Midbrain (tissue), 1 donor: ENCODE results near the gene SAMSN1.
"Not testable (repeated sequence)": the region's sequence is repeated elsewhere in the genome, so short reads cannot be mapped to it uniquely, and the experiment has no call there.

ENCODE experiments used
- DNase-seq: peaks from one replicate; lab custom pipeline; 2025; lab: John Stamatoyannopoulos, UW

Gene SAMSN1

DNA sequence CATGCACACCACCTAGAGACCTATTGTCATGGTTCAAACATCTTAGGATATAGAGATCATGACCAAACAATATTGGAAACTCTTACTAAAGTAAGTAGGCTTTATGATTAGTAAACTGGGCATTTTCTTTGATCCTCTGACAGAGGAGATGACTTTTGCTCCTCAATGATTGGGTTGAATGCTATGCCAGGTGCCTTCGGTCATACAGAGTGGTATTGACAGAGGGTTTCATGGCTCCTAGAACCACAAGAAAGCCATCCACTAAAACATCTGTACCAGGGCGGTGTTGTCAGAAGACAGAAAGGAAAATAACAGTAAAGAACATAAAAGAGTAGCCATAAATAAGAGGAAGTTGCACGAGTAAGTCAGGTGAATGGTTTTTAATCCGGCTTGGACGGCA, 20.8 kb upstream of the SAMSN1 start:
- DNase-seq: no peak

- DNase-seq: no peak
These were observed 16.8 kb upstream of the SAMSN1 start for GRCh38 chr21:14562959-14563358.

DNA sequence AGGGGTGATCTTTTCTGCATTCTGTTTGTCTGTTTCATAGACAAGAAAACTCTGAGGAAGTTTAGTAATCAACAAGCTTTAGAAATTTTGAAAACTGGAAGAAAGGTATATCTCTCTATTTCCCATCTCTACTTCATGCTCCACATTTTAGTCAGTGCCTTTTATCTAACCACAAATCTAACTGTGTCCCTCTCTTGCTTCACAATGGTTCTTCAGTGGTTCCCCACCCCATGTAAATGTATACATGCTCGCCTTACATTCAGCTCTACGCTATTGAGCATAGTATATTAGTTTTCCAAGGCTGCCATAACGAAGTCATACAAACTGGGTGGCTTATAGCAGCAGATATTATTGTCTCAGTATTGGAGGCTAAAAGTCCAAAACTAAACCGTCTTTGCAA, 14.4 kb upstream of the SAMSN1 start:
- DNase-seq: no peak

DNA sequence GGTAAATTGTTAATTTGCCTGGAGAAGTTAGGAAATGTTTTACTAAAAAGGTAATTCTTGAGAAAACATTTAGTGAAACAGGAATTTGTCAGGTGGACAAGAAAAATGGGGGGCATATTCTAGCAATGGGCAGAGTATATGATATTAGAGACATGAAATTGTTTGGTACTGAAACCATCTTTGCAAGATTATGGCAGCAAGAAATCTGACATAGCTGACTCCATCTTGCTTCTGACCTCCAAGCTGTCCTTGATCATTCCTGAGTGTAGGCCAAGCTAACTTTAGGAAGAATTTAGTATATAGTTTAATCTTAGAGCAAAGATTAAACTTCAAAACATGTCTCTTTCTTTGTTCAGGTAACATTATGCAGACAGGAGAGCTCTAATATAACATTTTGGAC, 14.0 kb upstream of the SAMSN1 start:
- DNase-seq: no peak

DNA sequence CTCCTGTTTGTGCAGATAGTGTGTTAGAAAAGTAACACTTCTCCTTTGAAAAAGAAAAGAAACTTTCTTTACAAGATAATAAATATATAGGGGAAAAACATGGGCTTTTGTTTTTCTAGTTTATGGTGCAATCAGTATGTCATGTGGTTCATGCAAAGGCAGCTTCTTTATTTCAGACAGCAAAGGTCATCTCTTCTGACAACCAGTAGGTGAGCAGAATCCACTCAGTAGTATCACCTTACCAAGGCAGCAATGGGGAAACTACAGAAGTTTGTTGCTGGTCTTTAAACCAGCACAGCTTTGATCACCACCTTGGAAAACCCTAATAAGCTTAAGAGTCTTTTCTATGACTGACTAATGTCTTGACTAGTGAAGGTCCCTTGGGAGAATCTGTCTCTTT, 13.0 kb upstream of the SAMSN1 start:
- no peak for DNase-seq

- no peak for DNase-seq
These were observed 11.3 kb upstream of the SAMSN1 start for GRCh38 chr21:14557413-14557812.

GRCh38 chr21:14554948-14555347, 8.8 kb upstream of the SAMSN1 start:
- no peak for DNase-seq

GRCh38 chr21:14553422-14553821, 7.3 kb upstream of the SAMSN1 start:
- no peak for DNase-seq

DNA sequence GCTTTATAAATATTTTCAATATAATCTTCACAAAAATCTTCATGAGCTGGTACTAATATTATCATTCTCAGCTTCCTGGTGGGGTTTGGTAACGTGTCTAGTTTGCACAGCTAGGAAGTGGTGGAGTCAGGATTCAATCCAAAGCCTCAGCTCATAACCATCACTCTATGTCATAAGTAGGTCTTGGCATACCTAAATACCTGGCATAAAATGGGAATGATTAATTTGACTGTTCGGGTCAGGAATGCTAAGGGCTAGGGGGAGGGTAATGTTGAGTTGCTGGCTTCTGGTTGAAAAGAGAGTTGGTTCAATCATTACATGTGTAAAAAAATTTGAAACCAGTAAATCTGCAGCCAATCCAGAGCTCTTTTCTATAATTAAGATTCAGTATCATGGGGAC, 5.6 kb upstream of the SAMSN1 start:
- no peak for DNase-seq

DNA sequence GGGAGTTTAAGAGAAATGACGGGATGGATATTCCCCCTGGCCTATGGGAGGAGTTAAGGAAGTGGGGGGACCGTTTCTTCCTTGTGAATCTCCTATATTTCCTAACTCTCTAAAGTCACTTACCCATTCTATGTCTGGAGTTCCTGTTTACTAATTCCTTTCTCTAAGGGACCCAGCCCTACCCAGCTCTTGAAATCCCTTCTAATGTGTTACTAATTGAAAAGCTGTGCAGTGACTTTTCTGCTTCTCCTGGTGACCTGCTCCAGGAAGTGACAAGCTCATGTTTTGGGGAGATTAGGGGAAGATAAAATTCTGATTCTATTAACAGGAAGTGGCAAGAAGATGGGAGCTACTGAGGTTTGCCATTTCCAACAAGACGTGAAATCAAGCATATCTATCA, 4.0 kb upstream of the SAMSN1 start:
- DNase-seq: no peak

DNA sequence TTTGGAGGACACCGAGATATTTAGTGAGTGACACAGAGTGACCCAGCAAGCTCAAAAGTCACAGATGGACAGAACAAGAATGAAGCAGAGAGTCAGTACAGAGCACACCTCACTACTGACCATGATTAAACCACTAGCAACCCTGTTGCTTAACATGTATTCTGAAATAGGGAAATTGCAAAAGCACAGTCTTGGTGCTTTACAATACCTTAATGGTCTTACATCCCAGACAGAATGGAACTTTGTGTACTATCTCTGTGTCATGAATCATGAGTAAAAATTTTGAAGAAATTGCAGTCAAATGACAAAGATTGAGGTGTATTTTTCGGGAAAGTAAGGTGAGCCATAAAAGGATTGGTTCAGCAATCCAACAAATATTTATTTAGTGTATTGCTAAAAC, 2.7 kb upstream of the SAMSN1 start:
- DNase-seq: no peak

DNA sequence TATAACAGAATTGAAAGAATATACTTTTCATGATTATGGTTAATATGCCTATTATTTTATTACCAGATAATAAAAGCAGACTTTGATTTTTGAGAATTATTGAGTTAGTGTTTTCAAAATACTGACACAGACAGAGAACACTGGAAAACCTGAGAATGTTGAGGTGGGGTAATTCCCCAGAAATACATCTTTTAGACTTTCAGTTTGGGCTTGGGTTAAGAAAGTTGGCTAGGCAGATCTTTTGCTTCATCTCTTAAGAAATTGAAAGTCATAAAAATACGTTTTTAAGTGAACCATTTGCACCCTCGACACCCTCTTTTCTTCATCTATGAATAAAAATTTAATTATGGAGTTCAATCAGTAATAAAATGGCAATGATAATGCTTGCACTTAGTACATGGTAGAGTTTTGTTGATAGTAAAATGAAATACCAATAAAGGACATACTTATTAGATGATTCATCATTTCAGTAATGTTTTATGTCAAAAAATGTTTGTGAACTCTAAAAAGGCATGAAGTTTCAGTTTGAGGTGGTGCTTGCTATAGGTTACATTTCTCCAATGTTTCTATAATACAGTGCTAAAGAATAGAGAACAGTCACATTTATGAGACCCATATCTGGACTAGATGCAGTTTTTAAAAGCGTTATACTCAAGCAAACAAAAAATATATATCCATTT, 1.9 kb upstream of the SAMSN1 start:
- no peak for DNase-seq

DNA sequence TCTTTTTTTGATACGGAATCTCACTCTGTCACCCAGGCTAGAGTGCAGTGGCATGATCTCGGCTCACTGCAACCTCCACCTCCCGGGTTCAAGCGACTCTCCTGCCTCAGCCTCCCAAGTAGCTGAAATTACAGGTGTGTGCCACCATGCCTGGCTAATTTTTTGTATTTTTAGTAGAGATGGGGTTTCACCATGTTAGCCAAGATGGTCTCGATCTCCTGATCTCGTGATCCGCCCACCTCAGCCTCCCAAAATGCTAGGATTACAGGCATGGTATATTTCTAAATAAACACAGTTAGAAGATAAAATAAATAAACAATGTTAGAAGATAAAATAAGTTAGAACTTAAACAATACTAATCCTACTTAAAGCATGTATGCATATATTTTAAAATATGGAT, 604 bp upstream of the SAMSN1 start:
- DNase-seq: not testable (repeated sequence)

- DNase-seq: no peak
These were observed 2.1 kb downstream of the SAMSN1 start for GRCh38 chr21:14543983-14544382.

- DNase-seq: no peak
These were observed 3.5 kb downstream of the SAMSN1 start for GRCh38 chr21:14542638-14543037.

DNA sequence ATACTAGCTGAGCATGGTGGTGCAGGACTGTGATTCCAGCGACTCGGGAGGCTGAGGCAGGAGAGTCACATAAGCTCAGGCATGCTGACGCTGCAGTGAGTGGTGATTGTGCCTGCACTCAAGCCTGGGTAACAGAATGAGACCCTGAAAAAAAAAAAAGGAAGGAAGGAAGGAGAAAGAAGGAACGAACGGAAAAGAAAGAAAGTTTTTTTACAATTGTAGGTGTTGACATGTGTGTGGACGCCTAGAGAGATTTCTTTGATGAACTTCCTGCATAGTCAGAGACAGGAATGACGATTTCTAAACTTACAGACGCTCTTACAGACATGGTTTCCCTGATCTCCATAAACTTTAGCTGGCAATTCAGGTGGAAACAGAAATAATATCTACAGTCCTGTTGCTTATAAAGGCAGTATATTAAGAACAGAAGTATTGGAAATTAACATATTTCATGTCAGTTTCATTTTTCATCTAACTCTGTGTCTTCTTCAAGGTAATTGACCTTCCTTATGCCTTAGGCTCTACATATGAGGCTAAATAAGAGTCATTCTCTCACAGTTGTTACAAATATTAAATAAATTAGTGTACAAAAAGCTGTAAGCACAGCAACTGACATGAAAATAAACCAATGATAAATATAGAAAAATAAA, 4.1 kb downstream of the SAMSN1 start:
- DNase-seq: no peak

- DNase-seq: no peak
These were observed 7.6 kb downstream of the SAMSN1 start for GRCh38 chr21:14538483-14538882.

DNA sequence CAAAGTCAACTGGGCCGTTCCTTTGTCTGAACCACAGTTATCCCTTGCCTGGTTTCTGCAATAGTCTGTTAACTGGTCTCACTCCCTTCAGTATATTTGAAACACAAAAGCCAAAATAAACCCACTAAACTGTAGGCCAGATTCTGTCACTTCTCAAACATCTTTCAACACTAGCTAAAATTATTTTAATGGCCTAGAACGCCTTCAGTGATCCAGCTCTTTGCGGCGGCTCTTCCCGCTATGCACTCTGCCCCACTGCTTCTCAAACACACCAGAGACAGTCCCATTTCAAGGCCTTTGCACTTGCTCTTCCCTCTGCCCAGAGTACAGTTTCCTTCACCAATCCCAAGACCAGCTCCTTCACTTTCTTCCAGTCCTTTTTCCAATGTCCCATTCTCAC, 9.2 kb downstream of the SAMSN1 start:
- DNase-seq: no peak

GRCh38 chr21:14535702-14536101, 10.4 kb downstream of the SAMSN1 start:
- DNase-seq: no peak

DNA sequence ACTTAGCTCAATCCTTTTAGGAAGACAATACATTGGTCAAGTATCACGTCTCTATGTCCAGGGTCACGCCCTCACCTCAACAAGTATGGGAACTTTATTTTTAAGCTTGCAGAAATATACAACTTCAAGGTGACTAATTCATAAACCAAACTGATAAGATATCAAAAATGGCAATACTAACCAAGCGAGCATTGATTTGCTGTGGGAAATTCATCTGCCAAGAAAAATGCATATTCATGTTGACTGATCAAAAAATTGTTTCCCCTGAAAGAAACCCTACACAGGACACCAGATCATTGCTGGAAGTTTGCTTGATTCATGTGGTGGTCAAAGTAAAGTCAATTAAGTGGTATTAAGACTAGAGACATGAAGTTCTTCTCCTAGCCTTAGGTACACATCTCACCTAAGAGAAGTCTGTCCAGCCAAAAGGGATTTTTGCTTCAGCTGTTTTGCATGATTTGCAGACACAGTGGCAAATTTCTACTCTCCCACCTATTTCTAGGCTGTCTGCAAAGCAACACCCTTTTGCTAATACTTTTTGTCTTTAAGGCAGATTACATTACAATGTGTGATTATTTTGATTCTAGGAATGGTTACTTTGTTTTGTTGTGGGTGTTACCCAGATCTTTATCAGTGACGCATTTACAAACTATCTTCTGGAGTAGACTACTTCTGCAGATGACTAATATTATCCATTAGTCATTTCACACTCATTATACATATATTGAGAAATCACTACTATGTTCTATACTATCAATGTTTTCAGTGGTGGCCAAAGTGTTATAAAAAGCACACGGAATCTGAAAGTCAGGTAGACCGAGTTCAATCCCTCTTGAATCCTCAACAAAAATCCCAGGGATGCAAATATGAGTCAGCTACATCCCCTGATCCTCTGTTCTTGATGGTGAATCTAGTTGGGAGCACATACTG, 12.4 kb downstream of the SAMSN1 start:
- no peak for DNase-seq

DNA sequence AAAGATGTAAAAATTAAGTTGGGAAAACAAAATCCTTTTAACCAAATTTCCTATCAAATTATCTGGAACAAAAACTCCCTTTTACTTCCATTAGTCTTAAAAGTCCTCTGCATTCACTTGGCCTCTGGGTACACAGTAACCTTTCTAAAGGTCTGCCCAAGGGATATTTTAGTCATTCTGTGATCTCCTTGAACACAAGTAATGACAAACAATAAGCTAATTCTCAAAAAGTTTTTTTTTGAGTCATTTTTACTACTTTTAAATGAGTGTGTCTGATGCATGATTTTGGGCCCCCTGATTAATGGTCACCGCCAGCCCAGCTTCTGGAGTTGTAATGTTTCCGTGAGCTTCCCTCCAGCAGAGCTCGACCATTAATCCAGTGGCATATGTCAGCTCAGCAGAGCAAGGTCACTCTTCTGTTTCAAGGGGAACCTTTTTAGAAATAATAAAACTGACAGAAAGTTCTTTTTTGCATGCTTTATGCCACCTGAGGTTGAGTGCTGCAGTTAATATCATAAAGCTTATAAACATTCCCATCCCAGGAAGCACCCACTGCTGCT, 14.3 kb downstream of the SAMSN1 start:
- DNase-seq: no peak

GRCh38 chr21:14530592-14530991, 15.5 kb downstream of the SAMSN1 start:
- DNase-seq: no peak

DNA sequence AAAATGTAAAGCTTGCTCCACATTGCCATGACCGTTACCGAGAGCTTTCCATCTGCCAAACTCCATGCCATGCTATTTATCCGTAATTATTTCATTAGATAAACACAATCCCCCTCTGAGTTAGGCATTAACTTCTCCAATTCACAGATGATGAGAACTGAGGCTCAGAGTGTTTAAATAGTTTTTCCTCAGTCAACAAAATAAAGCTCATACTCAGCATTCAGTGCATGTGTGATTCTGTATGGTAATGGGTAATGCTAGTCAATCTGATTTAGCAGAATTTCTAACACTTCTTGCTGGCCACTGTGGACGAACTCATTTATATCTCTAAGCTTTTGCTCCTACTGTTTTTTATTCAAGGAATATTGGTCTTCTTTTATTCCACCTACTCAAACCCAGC, 17.3 kb downstream of the SAMSN1 start:
- DNase-seq: no peak
